GM13976 (cell line): ENCODE results near the gene FOXP1.

Source experiments
- DNase-seq: peaks from one replicate; pipeline ENCODE4 v3.0.0; 2012; ENCODE audit warnings: low spot score
- CTCF ChIP-seq: IDR thresholded peaks from 2 replicates; pipeline ENCODE4 v1.5.1; 2012; ENCODE audit warnings: borderline replicate concordance, mild to moderate bottlenecking; ENCODE audit not compliant: insufficient read depth; ENCODE audit errors: extremely low read depth, missing control alignments, control extremely low read depth
- in situ Hi-C: fragments of 300-500 bp; cut with MboI; formaldehyde crosslinking; loops from one replicate; pipeline ENCODE4 v1.12.0; 2022; ENCODE audit warnings: low sequenced_read_pairs, mixed read lengths, inconsistent platforms; ENCODE audit not compliant: unreplicated experiment

Gene FOXP1

GRCh38 chr3:70947579-70947978, 635.9 kb downstream of the FOXP1 start:
- in situ Hi-C loops, result no loop called here
- TF ChIP-seq CTCF, result no peak
- no peak for DNase-seq

GRCh38 chr3:70943886-70944285, 639.6 kb downstream of the FOXP1 start:
- DNase-seq, result no peak
- in situ Hi-C loops, result no loop called here
- no peak for TF ChIP-seq CTCF

GRCh38 chr3:70933105-70933810, 650.3 kb downstream of the FOXP1 start:
- no peak for DNase-seq
- in situ Hi-C loops, result no loop called here
- TF ChIP-seq CTCF, result no peak

- TF ChIP-seq CTCF, result no peak
- in situ Hi-C loops, result no loop called here
- DNase-seq, result no peak
These were observed 653.5 kb downstream of the FOXP1 start for GRCh38 chr3:70930066-70930465.

- TF ChIP-seq CTCF, result no peak
- in situ Hi-C loops, result no loop called here
- no peak for DNase-seq
These were observed 656.3 kb downstream of the FOXP1 start for GRCh38 chr3:70927239-70927638.

- DNase-seq, result no peak
- in situ Hi-C loops, result no loop called here
- TF ChIP-seq CTCF, result no peak
These were observed 656.7 kb downstream of the FOXP1 start for GRCh38 chr3:70926835-70927234.

- no peak for DNase-seq
- TF ChIP-seq CTCF, result no peak
- in situ Hi-C loops, result no loop called here
These were observed 663.9 kb downstream of the FOXP1 start for GRCh38 chr3:70919661-70920060.
